ENCODE measurements around the gene NUP160. TPM values are rescaled to one million over a fixed set of nuclear protein-coding genes. Genes with fewer than 3 reads are reported as not detected.

NUP160 gene
- total RNA-seq, 1 experiment from 2014 or later = 172 TPM

DNA sequence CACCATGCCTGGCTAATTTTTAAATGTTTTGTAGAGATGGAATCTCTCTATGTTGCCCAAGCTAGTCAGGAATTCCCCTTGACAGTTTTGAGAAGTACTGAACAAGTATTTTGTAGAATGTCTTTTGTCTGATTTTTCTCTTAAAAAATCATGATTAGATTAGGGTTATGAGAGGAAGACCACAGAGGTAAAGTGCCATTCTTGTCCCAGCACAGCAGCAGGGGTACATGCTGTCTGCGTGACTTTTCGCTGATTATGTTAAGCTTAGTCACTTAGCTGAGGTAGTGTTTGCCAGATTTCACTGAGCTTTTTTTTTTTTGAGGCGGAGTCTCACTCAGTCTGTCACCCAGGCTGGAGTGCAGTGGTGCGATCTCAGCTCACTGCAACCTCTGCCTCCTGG lies 13.6 kb upstream of the NUP160 start:
- no peaks in the 10 kb centered on the region for H3K36me3 ChIP-seq (ENCODE audit: insufficient read depth, low read length, poor library complexity, severe bottlenecking)
- TF ChIP-seq CTCF (conservative IDR thresholded peaks at IDR 0.05; ENCODE audit: low read depth, low read length) (no peak), EZH2 (IDR thresholded peaks at IDR 0.05; ENCODE audit: borderline replicate concordance, low read depth, low read length, poor library complexity, severe bottlenecking) (no peak)
- H3K9me3 ChIP-seq (ENCODE audit: low read depth, low read length, poor library complexity, severe bottlenecking) = peaks cover 8% of the 10 kb centered on the region
- ChIA-PET CTCF (interaction anchor here (0.6 to 0.7 kb wide), 4 partner anchors 10 to 289 kb away, joined by 3 to 4 read pairs (median 3); no protein-coding TSS in a partner anchor), POLR2A (ENCODE audit: low non-redundant PET) (interaction anchor here (0.5 to 0.6 kb wide), 3 partner anchors 69 to 611 kb away, joined by 3 to 5 read pairs (median 4); no protein-coding TSS in a partner anchor)
- no TSS peak for BruUV-seq (replicated peaks)
- H3K27me3 ChIP-seq (replicated peaks; ENCODE audit: insufficient read depth, low read depth, low read length, poor library complexity) = no peaks in the 10 kb centered on the region
- H3K4me3 ChIP-seq (ENCODE audit: low read depth, low read length, poor library complexity, severe bottlenecking) = no peak overlapping the region
- intact Hi-C loops (cut with micrococcal nuclease; ENCODE audit: unreplicated experiment) = loop anchor here (10.0 kb wide), 1 partner anchor 1617 kb away; no protein-coding TSS in a partner anchor
- peak; percentile 96 for DNase-seq (ENCODE audit: low spot score)
- H3K4me1 ChIP-seq (ENCODE audit: insufficient read depth, low read length, poor library complexity, severe bottlenecking) = peaks cover 64% of the 10 kb centered on the region
- H3K27ac ChIP-seq (ENCODE audit: low read depth, low read length, poor library complexity, severe bottlenecking) = peak overlapping the region; percentile 83

DNA sequence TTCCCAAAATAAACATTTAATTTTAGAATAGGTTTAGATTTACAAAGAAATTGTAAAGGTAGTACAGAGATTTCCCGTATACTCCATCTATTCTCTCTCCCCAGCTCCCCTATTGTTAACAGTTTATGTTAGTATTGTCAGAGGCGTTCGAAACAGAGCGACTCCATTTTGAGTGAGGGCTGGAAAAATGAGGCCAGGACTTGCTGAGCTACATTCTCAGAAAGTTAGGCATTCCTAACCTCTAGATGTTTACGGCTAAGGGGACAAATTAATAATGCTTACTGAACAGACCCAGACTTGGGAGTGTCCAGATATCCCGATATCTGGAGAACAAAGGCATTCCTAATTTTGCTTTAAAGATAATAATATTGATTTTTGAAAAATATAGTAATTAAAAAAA lies 12.4 kb upstream of the NUP160 start:
- POLR2A ChIA-PET (ENCODE audit: low non-redundant PET) = no interaction called here
- H3K4me3 ChIP-seq (ENCODE audit: low read depth, low read length, poor library complexity, severe bottlenecking) = no peak overlapping the region
- no peaks in the 10 kb centered on the region for H3K36me3 ChIP-seq (ENCODE audit: insufficient read depth, low read length, poor library complexity, severe bottlenecking)
- no TSS peak for BruUV-seq (replicated peaks)
- H3K9me3 ChIP-seq (ENCODE audit: low read depth, low read length, poor library complexity, severe bottlenecking) = peaks cover 8% of the 10 kb centered on the region
- TF ChIP-seq EZH2 (IDR thresholded peaks at IDR 0.05; ENCODE audit: borderline replicate concordance, low read depth, low read length, poor library complexity, severe bottlenecking) (no peak), CTCF (conservative IDR thresholded peaks at IDR 0.05; ENCODE audit: low read depth, low read length) (no peak)
- CTCF ChIA-PET = no interaction called here
- H3K27me3 ChIP-seq (replicated peaks; ENCODE audit: insufficient read depth, low read depth, low read length, poor library complexity) = no peaks in the 10 kb centered on the region
- intact Hi-C loops (cut with micrococcal nuclease; ENCODE audit: unreplicated experiment) = loop anchor here (10.0 kb wide), 1 partner anchor 1616 kb away; no protein-coding TSS in a partner anchor
- H3K27ac ChIP-seq (ENCODE audit: low read depth, low read length, poor library complexity, severe bottlenecking) = no peak overlapping the region
- no peak for DNase-seq (ENCODE audit: low spot score)
- H3K4me1 ChIP-seq (ENCODE audit: insufficient read depth, low read length, poor library complexity, severe bottlenecking) = peaks cover 73% of the 10 kb centered on the region

- POLR2A ChIA-PET (ENCODE audit: low non-redundant PET) = no interaction called here
- Histone ChIP-seq H3K27me3 (replicated peaks; ENCODE audit: insufficient read depth, low read depth, low read length, poor library complexity) (no peaks in the 10 kb centered on the region), H3K36me3 (ENCODE audit: insufficient read depth, low read length, poor library complexity, severe bottlenecking) (no peaks in the 10 kb centered on the region), H3K4me3 (ENCODE audit: low read depth, low read length, poor library complexity, severe bottlenecking) (no peak overlapping the region), H3K27ac (ENCODE audit: low read depth, low read length, poor library complexity, severe bottlenecking) (no peak overlapping the region), H3K9me3 (ENCODE audit: low read depth, low read length, poor library complexity, severe bottlenecking) (no peaks in the 10 kb centered on the region), H3K4me1 (ENCODE audit: insufficient read depth, low read length, poor library complexity, severe bottlenecking) (peaks cover 54% of the 10 kb centered on the region)
- TF ChIP-seq EZH2 (IDR thresholded peaks at IDR 0.05; ENCODE audit: borderline replicate concordance, low read depth, low read length, poor library complexity, severe bottlenecking) = no peak
- TF ChIP-seq CTCF (conservative IDR thresholded peaks at IDR 0.05; ENCODE audit: low read depth, low read length) = no peak
- BruUV-seq (replicated peaks) = no TSS peak
- no peak for DNase-seq (ENCODE audit: low spot score)
- intact Hi-C loops (cut with micrococcal nuclease; ENCODE audit: unreplicated experiment) = loop anchor here (10.0 kb wide), 2 partner anchors 293 to 453 kb away; partner anchors contain the start of genes PTPMT1 and SLC39A13
- CTCF ChIA-PET = interaction anchor here (0.9 kb wide), 1 partner anchor 291 kb away, joined by 6 read pairs; no protein-coding TSS in a partner anchor
These were observed 9.9 kb upstream of the NUP160 start for GRCh38 chr11:47857892-47858543.
